GM10266 (cell line): ENCODE data around the gene RBMXL2.

Experiments used
- DNase-seq: peaks from one replicate; pipeline ENCODE4 v3.0.0; 2012; ENCODE audit errors: extremely low spot score
- CTCF ChIP-seq: IDR thresholded peaks from 2 replicates; pipeline ENCODE4 v1.5.1; 2012; ENCODE audit warnings: mild to moderate bottlenecking, low read depth; ENCODE audit not compliant: control insufficient read depth, insufficient read depth; ENCODE audit errors: missing control alignments

Gene RBMXL2

GRCh38 chr11:7072401-7073028 is 16.3 kb upstream of the RBMXL2 start:
- DNase-seq, result no peak
- no peak for TF ChIP-seq CTCF

GRCh38 chr11:7077101-7077500 is 11.7 kb upstream of the RBMXL2 start:
- DNase-seq, result no peak

GRCh38 chr11:7079545-7080135 is 9.2 kb upstream of the RBMXL2 start:
- no peak for TF ChIP-seq CTCF
- DNase-seq, result no peak

More at GRCh38 chr11:7077101-7077500, 11.7 kb upstream of the RBMXL2 start:
- no peak for TF ChIP-seq CTCF

- TF ChIP-seq CTCF, result no peak
- DNase-seq, result no peak
These were observed 7.9 kb upstream of the RBMXL2 start for GRCh38 chr11:7080900-7081299.

- TF ChIP-seq CTCF, result no peak
- DNase-seq, result no peak
These were observed 7.4 kb upstream of the RBMXL2 start for GRCh38 chr11:7081441-7081840.

- DNase-seq, result no peak
These were observed 792 bp downstream of the RBMXL2 start for GRCh38 chr11:7089328-7090251.

More at GRCh38 chr11:7089328-7090251, 792 bp downstream of the RBMXL2 start:
- no peak for TF ChIP-seq CTCF
